ENCODE measurements around the gene FBXL19. TPM values are rescaled to one million over a fixed set of nuclear protein-coding genes. Genes with fewer than 3 reads are reported as not detected.
A peak's percentile ranks its signal among the peaks of the same experiment; 100 is the strongest.

Gene FBXL19
- total and polyA plus RNA-seq, 9 of the 15 experiments (the other 6 are each of a cell fraction or from before 2014, with no cell fraction given): 0.13 to 48.0 (median 13.5) TPM; not detected in 1

GRCh38 chr16:30961384-30961783 is 38.0 kb downstream of the FBXL19 start (continued):
- TF ChIP-seq HINFP (tag; conservative IDR thresholded peaks at IDR 0.05; ENCODE audit: low read depth) (no peak), GABPA (tag; conservative IDR thresholded peaks at IDR 0.05; ENCODE audit: low read depth) (no peak), U2AF1 (optimal IDR thresholded peaks at IDR 0.05; ENCODE audit: low read depth, low read length) (no peak)

GRCh38 chr16:30963925-30964511 is 40.6 kb downstream of the FBXL19 start:
- H3K9ac ChIP-seq (ENCODE audit: insufficient read depth in 1 of 2, low read depth in 2 of 2, low read length in 2 of 2): no peak overlapping the region
- no peak for ATAC-seq
- in situ Hi-C loops (cut with MboI) (loop anchor here (25.0 kb wide), 1 partner anchor 898 kb away; the partner anchor contains the start of gene ZNF267), intact Hi-C loops (cut with micrococcal nuclease) (no loop called here)
- no peak overlapping the region for H3K4me3 ChIP-seq
- peaks cover 94% of the 10 kb centered on the region for H3K36me3 ChIP-seq (ENCODE audit: control insufficient read depth, insufficient read depth, low read length)
- no TSS peak for BruUV-seq (replicated peaks)
- H3K9me1 ChIP-seq (ENCODE audit: control insufficient read depth, insufficient read depth, low read length): no peaks in the 10 kb centered on the region
- no peak for FAIRE-seq
- H3K4me2 ChIP-seq (ENCODE audit: insufficient read depth, low read length): no peak overlapping the region
- no peak overlapping the region for H3K27ac ChIP-seq (ENCODE audit: extremely low read depth, low read depth, low read length)
- peaks cover 2 to 7% of the 10 kb centered on the region in 2 experiments; a peak in 3 of 5 replicates for H3K4me1 ChIP-seq (replicated peaks in 1 of 2; ENCODE audit: control insufficient read depth in 2 of 2, insufficient read depth in 2 of 2, low read length in 2 of 2)
- H3K79me2 ChIP-seq (ENCODE audit: control insufficient read depth, insufficient read depth, low read length): peaks cover 17% of the 10 kb centered on the region
- H3K27me3 ChIP-seq (ENCODE audit: control insufficient read depth in 2 of 2, insufficient read depth in 2 of 2, low read length in 2 of 2): no peaks in the 10 kb centered on the region
- no peaks in the 10 kb centered on the region for H4K20me1 ChIP-seq (replicated peaks; ENCODE audit: control insufficient read depth, insufficient read depth, low read length)
- H3K9me3 ChIP-seq (replicated peaks; ENCODE audit: control insufficient read depth, insufficient read depth, low read depth, low read length): no peaks in the 10 kb centered on the region
- TF ChIP-seq JUND (IDR thresholded peaks at IDR 0.05; ENCODE audit: borderline replicate concordance, low read depth, low read length) (no peak), JUND (tag; IDR thresholded peaks at IDR 0.05; ENCODE audit: borderline replicate concordance, low read depth, low read length) (no peak), RBFOX2 (IDR thresholded peaks at IDR 0.05; ENCODE audit: low read depth, low read length) (peak; percentile 29; the same call in 1 of the 2 replicates), POLR2G (IDR thresholded peaks at IDR 0.05; ENCODE audit: low read depth, low read length) (peak; percentile 16; the same call in 1 of the 2 replicates), POLR2B (IDR thresholded peaks at IDR 0.05; ENCODE audit: low read depth, partially characterized antibody) (peak; percentile 38), ZNF77 (CRISPR knock-in tag; IDR thresholded peaks at IDR 0.05) (no peak), POLR2A (conservative IDR thresholded peaks at IDR 0.05) (0 out of 2 replicates have a peak, but pooled peaks have one; percentile 4), TEAD1 (CRISPR knock-in tag; IDR thresholded peaks at IDR 0.05) (no peak)
- TF ChIP-seq, protein P1, sequence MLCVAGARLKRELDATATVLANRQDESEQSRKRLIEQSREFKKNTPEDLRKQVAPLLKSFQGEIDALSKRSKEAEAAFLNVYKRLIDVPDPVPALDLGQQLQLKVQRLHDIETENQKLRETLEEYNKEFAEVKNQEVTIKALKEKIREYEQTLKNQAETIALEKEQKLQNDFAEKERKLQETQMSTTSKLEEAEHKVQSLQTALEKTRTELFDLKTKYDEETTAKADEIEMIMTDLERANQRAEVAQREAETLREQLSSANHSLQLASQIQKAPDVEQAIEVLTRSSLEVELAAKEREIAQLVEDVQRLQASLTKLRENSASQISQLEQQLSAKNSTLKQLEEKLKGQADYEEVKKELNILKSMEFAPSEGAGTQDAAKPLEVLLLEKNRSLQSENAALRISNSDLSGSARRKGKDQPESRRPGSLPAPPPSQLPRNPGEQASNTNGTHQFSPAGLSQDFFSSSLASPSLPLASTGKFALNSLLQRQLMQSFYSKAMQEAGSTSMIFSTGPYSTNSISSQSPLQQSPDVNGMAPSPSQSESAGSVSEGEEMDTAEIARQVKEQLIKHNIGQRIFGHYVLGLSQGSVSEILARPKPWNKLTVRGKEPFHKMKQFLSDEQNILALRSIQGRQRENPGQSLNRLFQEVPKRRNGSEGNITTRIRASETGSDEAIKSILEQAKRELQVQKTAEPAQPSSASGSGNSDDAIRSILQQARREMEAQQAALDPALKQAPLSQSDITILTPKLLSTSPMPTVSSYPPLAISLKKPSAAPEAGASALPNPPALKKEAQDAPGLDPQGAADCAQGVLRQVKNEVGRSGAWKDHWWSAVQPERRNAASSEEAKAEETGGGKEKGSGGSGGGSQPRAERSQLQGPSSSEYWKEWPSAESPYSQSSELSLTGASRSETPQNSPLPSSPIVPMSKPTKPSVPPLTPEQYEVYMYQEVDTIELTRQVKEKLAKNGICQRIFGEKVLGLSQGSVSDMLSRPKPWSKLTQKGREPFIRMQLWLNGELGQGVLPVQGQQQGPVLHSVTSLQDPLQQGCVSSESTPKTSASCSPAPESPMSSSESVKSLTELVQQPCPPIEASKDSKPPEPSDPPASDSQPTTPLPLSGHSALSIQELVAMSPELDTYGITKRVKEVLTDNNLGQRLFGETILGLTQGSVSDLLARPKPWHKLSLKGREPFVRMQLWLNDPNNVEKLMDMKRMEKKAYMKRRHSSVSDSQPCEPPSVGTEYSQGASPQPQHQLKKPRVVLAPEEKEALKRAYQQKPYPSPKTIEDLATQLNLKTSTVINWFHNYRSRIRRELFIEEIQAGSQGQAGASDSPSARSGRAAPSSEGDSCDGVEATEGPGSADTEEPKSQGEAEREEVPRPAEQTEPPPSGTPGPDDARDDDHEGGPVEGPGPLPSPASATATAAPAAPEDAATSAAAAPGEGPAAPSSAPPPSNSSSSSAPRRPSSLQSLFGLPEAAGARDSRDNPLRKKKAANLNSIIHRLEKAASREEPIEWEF (CRISPR knock-in tag; IDR thresholded peaks at IDR 0.05): no peak
- no peak for DNase-seq (ENCODE audit: extremely low read depth in 1 of 4, low spot score in 3 of 4)
- CTCF ChIA-PET (ENCODE audit: low intra/inter-chr PET ratio): no interaction called here
- POLR2A ChIA-PET: interaction anchor here (0.6 to 2.5 kb wide), 9 partner anchors 9 to 544 kb away, joined by 3 to 7 read pairs (median 3); partner anchors contain the start of gene RUSF1
- no peak overlapping the region for H2AFZ ChIP-seq (ENCODE audit: low read depth, low read length)
- 99% methylated on average over 10 of the region's 18 CpGs for WGBS (ENCODE audit: insufficient coverage, low coverage, missing lambda C conversion rate)

All from K562 (cell line).